ENCODE measurements around the gene PITX1.

- TF ChIP-seq CTCF (IDR thresholded peaks at IDR 0.05): no peak
- no peak for TF ChIP-seq POLR2A (IDR thresholded peaks at IDR 0.05)
Measured at GRCh38 chr5:135041726-135042125, 7.7 kb upstream of the PITX1 start.
